Measurements from ENCODE around the gene MOGAT2. TPM values are rescaled to one million over a fixed set of nuclear protein-coding genes. Genes with fewer than 3 reads are reported as not detected.

The MOGAT2 gene
- total and polyA plus RNA-seq, 3 donors from 2014 or later: 0.19 to 0.31 (median 0.24) TPM

Small RNA genes lying within 50 kb of the gene (small RNA-seq; reads per million reads assigned to genes)
- 0 reads per million in 2 donors for gene RN7SL786P

Other genes with a start within 250 kb of the MOGAT2 start
- gene GDPD5, start 191.9 kb upstream of the MOGAT2 start, total RNA-seq: 10 to 100 TPM; 43.3 to 99.5 TPM
- 65.8 TPM for gene GDPD5, start 191.9 kb upstream of the MOGAT2 start, polyA plus RNA-seq (ENCODE audit: insufficient read depth, low read depth, low replicate concordance)
- gene SERPINH1, start 155.6 kb upstream of the MOGAT2 start, total RNA-seq: 100 to 1,000 TPM; 122 to 178 TPM
- 92.2 TPM for gene SERPINH1, start 155.6 kb upstream of the MOGAT2 start, polyA plus RNA-seq (ENCODE audit: insufficient read depth, low read depth, low replicate concordance)
- 10 to 100 TPM; 17.8 to 23.8 TPM for gene MAP6, start 48.8 kb upstream of the MOGAT2 start, total RNA-seq
- 38.1 TPM for gene MAP6, start 48.8 kb upstream of the MOGAT2 start, polyA plus RNA-seq (ENCODE audit: insufficient read depth, low read depth, low replicate concordance)
- gene DGAT2, start 50.9 kb downstream of the MOGAT2 start, total RNA-seq: 10 to 100 TPM; 40.9 to 54.6 TPM
- 77.6 TPM for gene DGAT2, start 50.9 kb downstream of the MOGAT2 start, polyA plus RNA-seq (ENCODE audit: insufficient read depth, low read depth, low replicate concordance)
- 10 to 100 TPM; 20.1 to 22.4 TPM for gene UVRAG, start 97.4 kb downstream of the MOGAT2 start, total RNA-seq
- gene UVRAG, start 97.4 kb downstream of the MOGAT2 start, polyA plus RNA-seq (ENCODE audit: insufficient read depth, low read depth, low replicate concordance): 10.8 TPM

Data from testis (tissue), 3 donors.